Adipocyte (in vitro differentiated cells): Measurements from ENCODE around the gene SNX1.

ENCODE experiments used
- DNase-seq: peaks from one replicate; pipeline ENCODE4 v3.0.0-alpha.2; 2015; ENCODE audit warnings: low read depth
- H3K27me3 ChIP-seq: replicated peaks from 2 replicates; pipeline ENCODE4 v1.7.0; 2013; ENCODE audit warnings: mild to moderate bottlenecking, low read length, moderate library complexity; ENCODE audit not compliant: control insufficient read depth, insufficient read depth
- H3K36me3 ChIP-seq: 2 replicates; pipeline ENCODE4 v1.7.0; 2013; ENCODE audit warnings: low read length, mild to moderate bottlenecking, moderate library complexity; ENCODE audit not compliant: control insufficient read depth, insufficient read depth, severe bottlenecking
- H3K4me1 ChIP-seq: 2 replicates; pipeline ENCODE4 v1.7.0; 2013; ENCODE audit warnings: mild to moderate bottlenecking, low read length, moderate library complexity; ENCODE audit not compliant: control insufficient read depth, insufficient read depth
- H3K4me3 ChIP-seq: 2 replicates; pipeline ENCODE4 v1.7.0; 2013; ENCODE audit warnings: mild to moderate bottlenecking, low read length, moderate library complexity
- H3K9ac ChIP-seq: 2 replicates; pipeline ENCODE4 v1.7.0; 2013; ENCODE audit warnings: mild to moderate bottlenecking, low read length, moderate library complexity
- H3K9me3 ChIP-seq: 2 replicates; pipeline ENCODE4 v1.7.0; 2013; ENCODE audit warnings: mild to moderate bottlenecking, low read length, moderate library complexity; ENCODE audit not compliant: control insufficient read depth

Gene SNX1

DNA sequence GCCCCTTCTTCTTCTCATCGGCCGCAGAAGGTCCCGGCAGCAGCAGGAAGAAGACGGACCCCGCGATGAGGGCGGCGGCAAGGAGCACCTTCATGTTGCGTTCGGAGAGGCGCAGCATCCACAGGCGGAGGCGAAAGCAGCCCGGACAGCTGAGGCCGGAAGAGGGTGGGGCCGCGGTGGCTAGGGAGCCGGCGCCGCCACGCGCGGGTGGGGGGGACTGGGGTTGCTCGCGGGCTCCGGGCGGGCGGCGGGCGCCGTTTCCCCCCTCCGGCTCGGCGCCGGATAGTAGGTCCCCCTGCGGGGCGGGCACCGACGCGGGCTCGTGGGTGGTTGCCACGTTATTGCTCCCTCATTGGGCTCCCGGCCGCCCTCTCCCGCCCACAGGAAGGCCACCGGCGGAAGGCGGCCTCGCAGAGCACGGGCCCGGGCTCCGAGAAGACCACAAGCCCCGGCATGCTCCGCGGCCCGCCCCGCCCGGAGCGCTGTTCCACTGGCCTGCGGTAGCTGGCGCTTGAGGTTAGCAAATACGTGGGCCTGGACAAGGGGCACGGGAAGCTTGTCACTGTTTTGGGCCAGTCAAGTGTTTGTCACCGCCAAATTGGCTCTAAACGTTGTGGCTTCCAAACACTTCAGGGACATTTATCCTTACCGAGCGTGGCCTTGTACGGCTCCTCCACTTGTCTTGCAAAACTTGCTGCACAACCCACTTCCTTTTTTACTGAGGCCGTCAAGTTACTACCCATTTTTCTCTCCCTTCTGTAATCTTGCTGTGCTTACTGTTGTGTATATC lies 67.3 kb downstream of the SNX1 start, which contains the start of gene PPIB:
TSS of gene PPIB (minus strand) at position 154 of the 790 bp plus-strand sequence. CDS start at position 118, 36 bp downstream.
- peaks cover 35% of the 10 kb centered on the region for H3K36me3 ChIP-seq
- H3K27me3 ChIP-seq, result no peaks in the 10 kb centered on the region
- H3K4me1 ChIP-seq, result peaks cover 46% of the 10 kb centered on the region
- no peaks in the 10 kb centered on the region for H3K9me3 ChIP-seq
- H3K4me3 ChIP-seq, result peak within 1 kb of the TSS; percentile 94
- H3K9ac ChIP-seq, result peak within 1 kb of the TSS; percentile 93
- DNase-seq, result peak; percentile 99

DNA sequence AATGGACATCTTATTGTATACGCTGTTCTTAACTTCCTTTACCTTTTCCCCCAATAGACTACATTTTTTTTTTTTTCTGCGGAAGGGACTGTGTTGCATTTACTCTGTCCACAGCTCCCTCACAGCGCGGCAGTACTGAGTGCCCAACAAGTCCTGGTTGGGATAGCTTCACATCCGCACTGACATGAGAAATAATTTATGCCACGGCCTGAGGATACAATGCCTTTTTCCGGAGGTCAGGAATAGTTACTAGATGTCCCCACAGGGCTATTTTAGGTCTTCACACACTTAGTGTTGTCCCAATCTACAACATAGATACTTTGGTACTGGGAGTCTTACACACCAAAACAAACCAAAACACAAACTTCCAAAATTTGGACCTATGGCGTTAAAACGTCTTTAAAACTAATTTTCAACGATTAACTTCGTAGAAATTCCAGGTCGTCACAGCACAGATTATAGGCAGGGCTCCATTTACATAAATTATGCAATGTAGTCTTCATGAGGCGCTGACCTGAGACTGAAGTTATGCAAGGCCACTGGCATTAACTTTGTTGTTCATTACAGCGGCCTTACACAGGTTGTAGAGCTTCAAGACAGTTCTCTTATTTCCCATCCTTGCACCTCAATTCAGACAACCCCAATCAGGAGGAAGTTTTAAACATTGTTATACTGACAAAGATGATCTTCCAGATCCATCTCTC lies 68.0 kb downstream of the SNX1 start:
- peaks cover 39% of the 10 kb centered on the region for H3K4me1 ChIP-seq
- H3K9ac ChIP-seq, result peak overlapping the region; percentile 90
- no peak for DNase-seq
- peak overlapping the region; percentile 81 for H3K4me3 ChIP-seq
- no peaks in the 10 kb centered on the region for H3K27me3 ChIP-seq
- peaks cover 27% of the 10 kb centered on the region for H3K36me3 ChIP-seq
- no peaks in the 10 kb centered on the region for H3K9me3 ChIP-seq

DNA sequence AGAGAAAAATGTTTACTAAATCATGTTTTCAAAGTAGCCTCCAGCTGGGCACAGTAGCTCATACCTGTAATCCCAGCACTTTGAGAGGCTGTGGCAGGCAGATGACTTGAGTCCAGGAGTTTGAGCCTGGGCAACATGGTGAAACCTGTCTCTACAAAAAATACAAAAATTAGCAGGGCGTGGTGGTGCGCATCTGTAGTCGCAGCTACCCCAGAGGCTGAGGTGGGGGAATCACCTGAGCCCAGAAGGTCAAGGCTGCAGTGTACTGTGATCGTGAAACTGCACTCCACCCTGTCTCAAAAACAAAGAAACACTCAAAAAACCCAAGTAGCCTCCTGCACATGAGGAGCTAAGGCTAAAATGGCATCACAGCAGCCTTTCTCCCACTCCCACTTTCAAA lies 68.7 kb downstream of the SNX1 start:
- H3K4me3 ChIP-seq, result no peak overlapping the region
- no peaks in the 10 kb centered on the region for H3K27me3 ChIP-seq
- no peaks in the 10 kb centered on the region for H3K9me3 ChIP-seq

DNA sequence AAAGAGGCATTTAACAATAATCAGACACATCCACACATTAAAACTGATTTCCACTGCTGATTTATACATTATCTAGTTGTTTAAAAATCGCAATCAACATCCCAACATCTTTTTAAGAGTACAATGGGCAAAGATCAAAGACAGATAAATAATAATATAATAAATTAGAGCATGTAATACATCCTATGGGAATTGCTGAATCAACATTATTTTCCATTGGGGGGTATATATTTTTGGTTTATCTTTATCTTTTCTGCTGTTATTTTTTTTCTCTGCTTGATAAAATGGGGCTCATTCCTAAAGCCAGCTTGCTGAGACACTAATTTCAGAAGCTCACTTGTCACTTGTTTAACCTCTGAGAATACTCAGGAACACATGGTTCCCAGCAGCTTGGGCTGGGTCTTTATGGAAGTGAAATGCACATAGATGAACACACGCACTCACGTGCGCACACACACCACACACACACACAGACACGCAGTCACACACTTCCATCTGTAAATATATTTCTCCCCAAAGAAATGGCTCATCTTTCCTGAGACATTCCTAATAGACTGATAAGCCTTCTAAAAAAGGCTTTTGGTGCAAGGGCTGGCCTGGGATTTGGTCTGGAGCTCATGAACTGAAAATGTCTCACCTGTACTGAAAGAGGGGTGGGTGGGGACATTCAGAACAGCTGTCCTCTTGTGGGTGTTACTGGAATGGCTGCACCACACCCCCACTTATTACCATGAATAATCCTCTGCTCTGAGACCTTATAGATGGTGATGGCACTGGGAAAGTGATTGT lies 70.5 kb downstream of the SNX1 start:
- peaks cover 19% of the 10 kb centered on the region for H3K36me3 ChIP-seq
- H3K4me3 ChIP-seq, result no peak overlapping the region
- DNase-seq, result no peak
- no peaks in the 10 kb centered on the region for H3K27me3 ChIP-seq
- H3K4me1 ChIP-seq, result peaks cover 19% of the 10 kb centered on the region
- no peaks in the 10 kb centered on the region for H3K9me3 ChIP-seq
- no peak overlapping the region for H3K9ac ChIP-seq

More for the DNA sequence above, 68.7 kb downstream of the SNX1 start:
- H3K9ac ChIP-seq, result no peak overlapping the region
- peaks cover 35% of the 10 kb centered on the region for H3K4me1 ChIP-seq
- no peak for DNase-seq
- H3K36me3 ChIP-seq, result peaks cover 21% of the 10 kb centered on the region

DNA sequence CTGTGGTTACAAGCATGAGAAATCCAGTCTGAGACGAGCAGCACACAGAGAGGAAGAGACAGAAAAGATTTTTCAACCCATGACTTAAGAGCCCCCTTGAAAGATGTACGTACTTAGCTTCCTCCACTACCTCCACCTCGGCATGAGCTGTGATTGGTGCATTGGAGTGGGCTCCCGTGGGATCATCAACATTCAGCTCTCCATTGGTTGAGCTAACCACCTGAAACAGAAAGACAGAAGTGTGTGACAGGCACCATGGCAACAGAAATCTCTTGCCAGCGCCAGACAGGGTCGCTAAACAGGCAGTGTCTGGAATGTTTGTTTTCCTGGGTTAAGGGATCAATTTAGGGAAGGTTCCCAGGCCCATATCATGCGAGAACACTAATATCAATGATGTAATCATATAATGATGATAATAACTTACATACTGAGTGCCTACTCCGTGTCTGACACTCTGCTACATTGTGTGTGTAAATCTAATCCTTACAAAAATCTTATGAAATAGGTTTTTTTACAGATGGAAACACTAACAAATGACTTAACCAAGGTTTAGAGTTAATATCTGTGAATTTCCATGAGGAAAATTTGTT lies 84.5 kb downstream of the SNX1 start:
- Histone ChIP-seq H3K9ac (no peak overlapping the region), H3K9me3 (no peaks in the 10 kb centered on the region), H3K36me3 (peaks cover 36% of the 10 kb centered on the region), H3K4me3 (no peak overlapping the region), H3K4me1 (peaks cover 13% of the 10 kb centered on the region), H3K27me3 (no peaks in the 10 kb centered on the region)
- DNase-seq, result no peak

DNA sequence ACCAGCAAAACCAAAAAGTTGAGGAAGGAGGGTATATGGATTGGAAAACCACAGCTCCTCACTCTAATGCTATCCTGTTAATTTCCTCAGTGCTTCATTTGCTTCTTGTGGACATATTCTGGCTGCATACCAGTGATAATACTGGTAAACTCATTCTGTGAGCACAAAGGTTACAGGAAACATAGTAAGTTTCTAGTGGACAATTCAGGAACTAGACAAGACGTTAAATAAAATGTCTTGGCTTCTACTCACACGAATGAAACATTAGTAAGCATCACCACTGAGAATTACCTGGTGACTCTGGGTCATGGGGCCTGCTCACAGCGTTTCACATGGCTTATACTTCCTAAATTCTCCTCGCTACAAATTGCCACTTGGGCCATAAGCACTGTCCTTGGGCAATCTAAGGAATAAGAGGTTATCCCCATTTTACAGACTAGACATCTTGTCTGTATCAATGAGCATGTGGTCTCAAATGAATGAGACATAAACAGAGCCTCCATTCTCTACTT lies 87.1 kb downstream of the SNX1 start:
- no peaks in the 10 kb centered on the region for H3K27me3 ChIP-seq
- peaks cover 13% of the 10 kb centered on the region for H3K4me1 ChIP-seq
- no peak for DNase-seq
- no peaks in the 10 kb centered on the region for H3K9me3 ChIP-seq
- H3K4me3 ChIP-seq, result no peak overlapping the region
- H3K9ac ChIP-seq, result no peak overlapping the region
- H3K36me3 ChIP-seq, result peaks cover 32% of the 10 kb centered on the region

DNA sequence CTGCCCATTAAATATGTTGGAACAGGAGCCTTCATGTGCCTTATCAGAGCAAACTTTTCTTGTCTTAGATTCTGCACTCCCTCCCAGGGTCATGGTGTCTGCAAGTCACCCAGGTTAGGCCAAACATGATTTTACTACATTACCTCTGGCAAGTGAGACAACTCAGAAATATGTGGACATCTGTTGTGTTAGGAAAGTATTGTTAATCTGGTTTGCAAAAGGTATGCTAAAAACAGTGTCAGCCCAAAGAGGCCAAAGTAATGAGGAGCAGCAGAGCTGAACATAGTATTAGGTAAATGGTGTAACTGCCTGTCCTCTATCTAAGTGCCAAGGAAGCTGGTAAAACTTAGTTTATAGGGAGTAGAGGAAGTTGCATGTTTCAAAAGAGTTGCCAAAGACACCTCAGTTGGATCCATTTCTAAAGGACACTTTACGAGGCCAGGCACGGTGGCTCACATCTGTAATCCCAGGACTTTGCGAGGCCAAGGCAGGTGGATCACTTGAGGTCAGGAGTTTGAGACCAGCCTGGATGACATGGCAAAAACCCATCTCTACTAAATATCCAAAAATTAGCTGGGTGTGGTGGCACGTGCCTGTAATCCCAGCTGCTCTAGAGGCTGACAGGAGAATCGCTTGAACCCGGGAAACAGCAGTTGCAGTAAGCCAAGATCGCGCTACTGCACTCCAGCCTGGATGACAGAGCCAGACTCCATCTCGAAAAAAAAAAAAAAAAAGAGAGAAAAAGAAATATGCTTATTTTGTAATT lies 89.5 kb downstream of the SNX1 start:
- H3K4me3 ChIP-seq, result no peak overlapping the region
- peaks cover 13% of the 10 kb centered on the region for H3K4me1 ChIP-seq
- no peaks in the 10 kb centered on the region for H3K9me3 ChIP-seq
- no peak overlapping the region for H3K9ac ChIP-seq
- no peak for DNase-seq
- no peaks in the 10 kb centered on the region for H3K27me3 ChIP-seq
- peaks cover 28% of the 10 kb centered on the region for H3K36me3 ChIP-seq

DNA sequence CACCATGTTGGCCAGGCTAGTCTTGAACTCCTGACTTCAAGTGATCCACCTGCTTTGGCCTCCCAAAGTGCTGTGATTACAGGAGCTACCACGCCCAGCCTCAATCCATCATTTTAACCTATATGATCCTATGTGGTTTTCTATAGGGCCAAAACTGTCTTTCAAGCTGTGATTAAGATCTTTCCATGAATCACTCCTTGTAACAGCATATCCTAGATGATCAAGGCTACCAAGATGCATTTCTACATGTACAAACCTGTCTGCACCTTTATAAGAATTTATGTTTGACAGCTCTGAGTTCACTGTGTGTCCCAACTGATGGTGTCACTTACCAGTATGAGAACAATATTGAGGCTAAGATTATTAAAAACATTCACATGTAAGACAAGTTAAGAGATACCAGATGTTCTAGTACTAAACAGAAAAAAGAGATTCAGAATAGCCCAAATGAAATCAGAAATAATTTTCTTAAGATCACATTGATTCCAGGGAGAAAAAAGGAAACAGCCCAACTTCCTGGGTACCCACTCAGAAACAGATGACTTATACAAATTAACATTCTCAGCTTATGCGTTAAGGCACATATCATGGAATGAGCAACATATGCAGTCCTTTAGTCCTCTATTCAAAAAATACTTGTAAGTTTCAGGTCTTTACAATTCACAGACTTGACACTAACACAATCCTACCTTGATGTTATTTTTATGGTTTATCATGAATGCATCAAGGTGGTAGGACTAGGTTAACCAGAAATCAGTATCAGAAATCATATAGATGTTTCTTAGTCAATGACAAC lies 91.8 kb downstream of the SNX1 start:
- H3K4me1 ChIP-seq, result peaks cover 8% of the 10 kb centered on the region
- H3K27me3 ChIP-seq, result no peaks in the 10 kb centered on the region
- peaks cover 20% of the 10 kb centered on the region for H3K36me3 ChIP-seq
- H3K9ac ChIP-seq, result no peak overlapping the region
- H3K4me3 ChIP-seq, result no peak overlapping the region
- H3K9me3 ChIP-seq, result no peaks in the 10 kb centered on the region
- DNase-seq, result peak; percentile 25
